B cell (primary cell): ENCODE results near the gene C1orf226.

ENCODE experiments used
- EZH2 ChIP-seq: IDR thresholded peaks from 2 replicates; pipeline ENCODE4 v1.6.1; 2012; ENCODE audit warnings: borderline replicate concordance, low read depth, mild to moderate bottlenecking, moderate library complexity, low read length; ENCODE audit not compliant: insufficient read depth, poor library complexity, severe bottlenecking
- TF ChIP-seq, protein P1 (sequence below): fragments of 200-600 bp; IDR thresholded peaks from one replicate; pipeline ENCODE4 v1.8.0; 2022; ENCODE audit warnings: antibody characterized with exemption, mild to moderate bottlenecking

GRCh38 chr1:162376691-162377090 lies 4.8 kb upstream of the C1orf226 start, which contains the start of gene SPATA46:
- TF ChIP-seq, protein P1, sequence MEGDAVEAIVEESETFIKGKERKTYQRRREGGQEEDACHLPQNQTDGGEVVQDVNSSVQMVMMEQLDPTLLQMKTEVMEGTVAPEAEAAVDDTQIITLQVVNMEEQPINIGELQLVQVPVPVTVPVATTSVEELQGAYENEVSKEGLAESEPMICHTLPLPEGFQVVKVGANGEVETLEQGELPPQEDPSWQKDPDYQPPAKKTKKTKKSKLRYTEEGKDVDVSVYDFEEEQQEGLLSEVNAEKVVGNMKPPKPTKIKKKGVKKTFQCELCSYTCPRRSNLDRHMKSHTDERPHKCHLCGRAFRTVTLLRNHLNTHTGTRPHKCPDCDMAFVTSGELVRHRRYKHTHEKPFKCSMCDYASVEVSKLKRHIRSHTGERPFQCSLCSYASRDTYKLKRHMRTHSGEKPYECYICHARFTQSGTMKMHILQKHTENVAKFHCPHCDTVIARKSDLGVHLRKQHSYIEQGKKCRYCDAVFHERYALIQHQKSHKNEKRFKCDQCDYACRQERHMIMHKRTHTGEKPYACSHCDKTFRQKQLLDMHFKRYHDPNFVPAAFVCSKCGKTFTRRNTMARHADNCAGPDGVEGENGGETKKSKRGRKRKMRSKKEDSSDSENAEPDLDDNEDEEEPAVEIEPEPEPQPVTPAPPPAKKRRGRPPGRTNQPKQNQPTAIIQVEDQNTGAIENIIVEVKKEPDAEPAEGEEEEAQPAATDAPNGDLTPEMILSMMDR = no peak
- no peak for TF ChIP-seq EZH2
